HG03575 (cell line): ENCODE data around the gene PFAS.
"Not testable (repeated sequence)": the region's sequence is repeated elsewhere in the genome, so short reads cannot be mapped to it uniquely, and the experiment has no call there.

Source experiments
- ATAC-seq: cut with Tn5 transposase; IDR thresholded peaks from one replicate; pipeline ENCODE4 v1.9.1; 2021; ENCODE audit not compliant: unreplicated experiment, insufficient number of reproducible peaks, low FRiP score; ENCODE audit errors: extremely low read depth

The PFAS gene, protein sequence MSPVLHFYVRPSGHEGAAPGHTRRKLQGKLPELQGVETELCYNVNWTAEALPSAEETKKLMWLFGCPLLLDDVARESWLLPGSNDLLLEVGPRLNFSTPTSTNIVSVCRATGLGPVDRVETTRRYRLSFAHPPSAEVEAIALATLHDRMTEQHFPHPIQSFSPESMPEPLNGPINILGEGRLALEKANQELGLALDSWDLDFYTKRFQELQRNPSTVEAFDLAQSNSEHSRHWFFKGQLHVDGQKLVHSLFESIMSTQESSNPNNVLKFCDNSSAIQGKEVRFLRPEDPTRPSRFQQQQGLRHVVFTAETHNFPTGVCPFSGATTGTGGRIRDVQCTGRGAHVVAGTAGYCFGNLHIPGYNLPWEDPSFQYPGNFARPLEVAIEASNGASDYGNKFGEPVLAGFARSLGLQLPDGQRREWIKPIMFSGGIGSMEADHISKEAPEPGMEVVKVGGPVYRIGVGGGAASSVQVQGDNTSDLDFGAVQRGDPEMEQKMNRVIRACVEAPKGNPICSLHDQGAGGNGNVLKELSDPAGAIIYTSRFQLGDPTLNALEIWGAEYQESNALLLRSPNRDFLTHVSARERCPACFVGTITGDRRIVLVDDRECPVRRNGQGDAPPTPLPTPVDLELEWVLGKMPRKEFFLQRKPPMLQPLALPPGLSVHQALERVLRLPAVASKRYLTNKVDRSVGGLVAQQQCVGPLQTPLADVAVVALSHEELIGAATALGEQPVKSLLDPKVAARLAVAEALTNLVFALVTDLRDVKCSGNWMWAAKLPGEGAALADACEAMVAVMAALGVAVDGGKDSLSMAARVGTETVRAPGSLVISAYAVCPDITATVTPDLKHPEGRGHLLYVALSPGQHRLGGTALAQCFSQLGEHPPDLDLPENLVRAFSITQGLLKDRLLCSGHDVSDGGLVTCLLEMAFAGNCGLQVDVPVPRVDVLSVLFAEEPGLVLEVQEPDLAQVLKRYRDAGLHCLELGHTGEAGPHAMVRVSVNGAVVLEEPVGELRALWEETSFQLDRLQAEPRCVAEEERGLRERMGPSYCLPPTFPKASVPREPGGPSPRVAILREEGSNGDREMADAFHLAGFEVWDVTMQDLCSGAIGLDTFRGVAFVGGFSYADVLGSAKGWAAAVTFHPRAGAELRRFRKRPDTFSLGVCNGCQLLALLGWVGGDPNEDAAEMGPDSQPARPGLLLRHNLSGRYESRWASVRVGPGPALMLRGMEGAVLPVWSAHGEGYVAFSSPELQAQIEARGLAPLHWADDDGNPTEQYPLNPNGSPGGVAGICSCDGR (N-terminal part only)

GRCh38 chr17:8248751-8249607 is at the start of gene PFAS:
PFAS (plus strand) TSS chr17:8249289; CDS start chr17:8253938, 4,649 bp downstream.
- no peak for ATAC-seq

DNA sequence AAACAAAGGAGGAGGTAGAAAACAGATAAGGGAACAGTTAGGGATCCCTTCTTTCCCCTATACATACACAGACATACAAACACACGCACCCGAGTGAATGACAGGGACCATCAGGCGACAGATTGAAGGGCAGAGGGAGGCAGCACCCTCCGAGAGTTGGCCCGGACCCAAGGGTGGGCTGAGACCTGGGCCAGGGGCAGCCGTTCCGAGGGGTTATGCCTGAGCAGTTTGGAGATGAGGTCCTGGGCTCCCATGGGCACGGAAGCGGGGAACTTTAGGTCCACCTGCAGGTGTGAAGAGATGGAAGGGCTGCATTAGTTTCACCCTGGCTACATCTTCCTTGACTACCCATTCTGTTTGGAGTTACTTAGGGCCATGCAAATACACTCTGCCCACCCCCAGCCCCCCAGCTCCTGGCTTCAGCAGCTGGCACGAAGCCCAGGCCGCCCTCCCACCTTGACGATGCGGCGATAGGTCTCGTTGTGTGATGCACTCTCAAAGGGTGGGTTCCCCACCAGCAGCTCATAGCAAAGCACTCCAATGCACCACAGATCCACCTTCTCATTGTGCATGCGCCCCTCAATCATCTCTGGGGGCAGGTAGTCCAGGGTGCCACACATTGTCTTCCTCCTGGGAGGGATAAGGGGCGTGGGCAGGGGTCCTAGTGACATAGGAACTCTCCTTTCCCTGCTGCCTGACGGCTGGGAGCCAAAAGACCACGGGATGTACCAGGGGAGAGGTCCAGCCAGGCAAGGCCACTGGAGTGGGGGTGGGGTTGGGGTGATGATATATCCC is 44.1 kb upstream of the PFAS start:
- ATAC-seq = no peak

DNA sequence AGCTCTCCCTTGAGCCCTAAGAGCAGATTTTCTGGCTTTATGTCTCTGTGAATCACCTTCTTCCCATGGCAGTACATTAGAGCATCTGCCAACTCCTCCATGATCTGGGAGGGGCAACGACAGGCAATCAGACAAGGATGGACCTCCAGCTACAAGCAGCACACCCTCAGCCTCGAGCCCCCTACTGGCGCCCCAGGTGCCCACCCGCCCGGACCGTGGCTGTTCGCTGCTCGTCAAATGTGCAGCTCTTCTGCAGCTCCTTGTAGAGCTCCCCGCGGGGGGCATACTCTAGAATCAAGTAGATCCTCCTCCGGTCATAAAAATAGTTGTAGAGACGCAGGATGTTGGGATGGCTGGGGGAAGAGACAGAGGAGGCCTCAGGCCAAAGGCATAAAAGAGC is 42.6 kb upstream of the PFAS start:
- no peak for ATAC-seq

- no peak for ATAC-seq
Measured at GRCh38 chr17:8209907-8210760, 39.0 kb upstream of the PFAS start, which contains the start of gene AURKB. AURKB (minus strand) TSS chr17:8210575; CDS start chr17:8210224, 351 bp downstream.

GRCh38 chr17:8210761-8211458 is 38.2 kb upstream of the PFAS start:
- ATAC-seq = no peak

DNA sequence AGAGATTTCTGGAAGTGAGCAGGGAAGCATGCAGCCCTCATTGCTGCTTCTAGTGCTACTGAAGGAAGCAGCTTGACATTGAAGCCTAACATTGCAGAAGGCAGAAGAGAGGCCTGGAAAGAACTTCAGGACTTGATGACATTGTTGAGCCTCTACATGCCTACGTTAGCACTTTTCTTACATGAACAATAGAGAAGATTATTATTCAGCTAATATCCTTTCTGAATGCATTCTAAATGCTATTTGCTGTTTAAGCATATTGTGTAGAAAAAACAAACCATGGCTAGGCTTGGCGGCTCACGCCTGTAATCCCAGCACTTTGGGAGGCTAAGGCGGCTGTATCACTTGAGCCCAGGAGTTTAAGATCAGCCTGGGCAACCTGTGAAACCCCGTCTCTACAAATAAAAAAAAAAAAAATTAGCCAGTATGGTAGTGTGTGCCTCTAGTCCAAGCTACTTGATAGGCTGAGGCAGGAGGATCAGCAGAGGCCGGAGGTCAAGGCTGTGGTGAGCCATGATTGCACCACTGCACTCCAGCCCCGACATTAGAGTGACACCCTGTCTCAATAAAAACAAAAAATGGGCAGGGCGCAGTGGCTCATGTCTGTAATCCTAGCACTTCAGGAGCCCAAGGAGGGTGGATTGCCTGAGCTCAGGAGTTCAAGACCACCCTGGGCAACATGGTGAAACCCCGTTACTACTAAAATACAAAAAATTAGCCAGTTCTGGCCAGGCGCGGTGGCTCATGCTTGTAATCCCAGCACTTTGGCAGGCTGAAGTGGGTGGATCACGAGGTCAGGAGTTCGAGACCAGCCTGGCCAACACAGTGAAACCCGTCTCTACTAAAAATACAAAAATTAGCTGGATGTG is 36.5 kb upstream of the PFAS start:
- ATAC-seq = no peak

- not testable (repeated sequence) for ATAC-seq
Measured at GRCh38 chr17:8214000-8214399, 35.1 kb upstream of the PFAS start.

- ATAC-seq = no peak
Measured at GRCh38 chr17:8220783-8221662, 28.1 kb upstream of the PFAS start.

DNA sequence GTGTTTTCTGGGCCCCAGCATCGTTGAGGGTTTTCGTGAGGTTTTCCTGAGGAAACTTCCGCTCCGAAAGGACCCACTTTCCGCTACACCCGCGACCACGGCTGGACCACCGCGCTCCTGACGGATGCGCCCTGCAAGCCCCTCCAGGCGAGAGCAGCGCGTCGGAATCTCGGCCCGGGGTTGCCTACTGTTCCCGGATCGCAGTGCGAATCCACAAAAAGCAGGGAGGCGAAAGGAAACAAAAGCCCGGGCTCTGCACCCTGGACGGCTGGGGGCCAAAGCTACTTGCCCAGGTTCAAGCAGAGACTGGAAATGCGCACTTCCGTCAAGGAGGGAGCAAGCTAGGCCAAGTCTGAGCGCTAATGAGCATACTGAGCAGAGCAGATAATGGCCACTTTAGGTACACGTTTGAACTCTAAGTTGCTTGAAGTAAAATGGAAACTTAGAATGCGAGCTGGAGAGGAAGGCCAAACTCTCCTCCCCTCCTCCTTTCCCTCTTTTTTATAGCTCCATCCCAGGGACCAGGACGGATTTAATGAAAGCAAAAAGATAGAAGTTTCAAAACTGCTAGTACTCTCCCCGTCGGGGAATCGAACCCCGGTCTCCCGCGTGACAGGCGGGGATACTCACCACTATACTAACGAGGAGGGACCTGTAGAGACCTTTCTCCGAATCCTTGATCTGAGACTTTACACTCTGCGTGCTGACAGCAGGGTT is 27.3 kb upstream of the PFAS start:
- ATAC-seq = no peak

DNA sequence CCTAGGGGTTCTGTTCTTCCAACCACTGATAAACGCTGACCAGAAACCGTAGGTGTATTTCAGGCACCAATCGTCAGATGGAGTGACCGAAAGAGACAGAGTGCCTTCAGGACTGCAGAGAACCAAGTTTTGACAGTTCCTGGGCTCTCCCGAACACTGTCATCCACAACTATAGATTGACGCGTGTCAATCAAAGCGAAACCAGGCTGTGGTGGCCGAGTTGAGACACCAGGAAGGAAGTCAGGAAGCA is 26.8 kb upstream of the PFAS start:
- ATAC-seq = no peak

DNA sequence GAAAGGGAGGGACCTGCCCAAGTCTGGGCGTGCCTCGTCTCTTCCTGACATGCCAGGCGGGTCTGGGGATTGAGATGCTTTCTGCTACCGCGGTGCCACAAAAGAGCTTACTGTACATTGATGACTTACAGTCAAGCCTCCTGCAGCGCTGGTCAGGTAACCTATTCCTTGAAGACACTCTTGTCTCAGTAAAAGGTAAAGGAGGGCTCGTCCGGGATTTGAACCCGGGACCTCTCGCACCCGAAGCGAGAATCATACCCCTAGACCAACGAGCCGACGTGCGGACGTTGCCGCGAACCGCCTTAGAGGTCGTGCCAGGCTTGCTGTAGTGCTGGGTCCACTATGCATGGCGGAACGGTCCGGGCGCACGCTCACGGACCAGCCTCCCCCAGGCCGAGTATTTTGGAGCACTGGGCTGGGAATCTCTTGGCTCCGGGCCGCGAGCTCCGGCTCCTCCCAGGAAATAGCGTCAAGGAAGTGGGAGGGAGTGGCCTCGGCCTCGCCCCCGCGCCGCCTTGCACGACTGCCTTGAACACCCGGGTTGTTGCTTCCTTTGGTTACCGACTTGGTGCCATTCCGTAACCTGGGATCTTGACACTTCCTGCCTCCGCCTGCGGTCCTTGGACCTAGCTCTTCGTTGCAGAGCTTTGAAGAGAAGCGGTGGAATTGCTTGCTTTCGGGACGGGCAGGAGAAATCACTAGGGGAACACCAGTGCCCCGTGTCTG is 26.3 kb upstream of the PFAS start:
- ATAC-seq = no peak

GRCh38 chr17:8223356-8224126 is 25.5 kb upstream of the PFAS start:
- ATAC-seq = no peak
